ENCODE data around the gene LRRC37B.

The LRRC37B gene

DNA sequence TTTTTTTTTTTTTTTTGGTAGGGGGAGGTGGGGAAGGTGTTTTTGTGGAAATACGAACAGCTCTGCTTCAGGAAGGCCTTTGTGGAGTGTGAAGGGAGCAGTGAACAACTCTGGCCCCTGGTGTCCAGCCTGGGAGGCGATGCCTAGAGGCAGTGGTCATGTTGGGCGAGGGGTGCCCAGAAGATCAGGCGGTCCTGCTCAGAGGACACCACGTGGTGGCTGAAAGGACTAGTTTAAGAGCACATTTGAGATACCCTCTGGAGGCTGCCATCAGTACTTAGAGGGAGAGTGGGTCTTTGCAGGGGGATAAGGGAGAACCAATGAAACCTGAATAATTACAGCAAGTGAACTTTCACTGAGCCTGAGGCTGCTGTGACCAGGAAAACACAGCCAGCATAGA lies 95.0 kb downstream of the LRRC37B start:
- no peak overlapping the region for H3K9ac ChIP-seq (ENCODE audit: low read length)
- no peaks in the 10 kb centered on the region for H3K36me3 ChIP-seq (ENCODE audit: insufficient read depth, low read length)
- no peaks in the 10 kb centered on the region for H3K4me1 ChIP-seq (ENCODE audit: insufficient read depth, low read length)
- H3K27ac ChIP-seq (ENCODE audit: low read depth, low read length): no peak overlapping the region
- no peak overlapping the region for H3K4me3 ChIP-seq (ENCODE audit: low read depth in 1 of 2, low read length in 2 of 2)
- H3K27me3 ChIP-seq (ENCODE audit: control insufficient read depth in 1 of 2, insufficient read depth in 2 of 2, low read length in 2 of 2): no peaks in the 10 kb centered on the region
- no peaks in the 10 kb centered on the region for H3K9me3 ChIP-seq (ENCODE audit: low read length)

GRCh38 chr17:32102646-32103186 lies 95.5 kb downstream of the LRRC37B start:
- no peak overlapping the region for H3K4me3 ChIP-seq (ENCODE audit: low read depth in 1 of 2, low read length in 2 of 2)
- H3K9me3 ChIP-seq (ENCODE audit: low read length): no peaks in the 10 kb centered on the region
- H3K4me1 ChIP-seq (ENCODE audit: insufficient read depth, low read length): no peaks in the 10 kb centered on the region
- H3K36me3 ChIP-seq (ENCODE audit: insufficient read depth, low read length): no peaks in the 10 kb centered on the region
- no peak overlapping the region for H3K27ac ChIP-seq (ENCODE audit: low read depth, low read length)
- no peak overlapping the region for H3K9ac ChIP-seq (ENCODE audit: low read length)
- no peaks in the 10 kb centered on the region for H3K27me3 ChIP-seq (ENCODE audit: control insufficient read depth in 1 of 2, insufficient read depth in 2 of 2, low read length in 2 of 2)

Measured in muscle layer of colon (tissue), 2 donors.